HCT116 (cell line): ENCODE measurements around the gene OTOGL. TPM values are rescaled to one million over a fixed set of nuclear protein-coding genes. Genes with fewer than 3 reads are reported as not detected.

Experiments used
- ATAC-seq: fragments of 200-7000 bp; cut with Tn5 transposase; 2 replicates; pipeline ENCODE4 v1.9.1; 2020; ENCODE audit warnings: mild to moderate bottlenecking, moderate library complexity
- BruUV-seq: library from RNA; stranded (reverse); fragments of 400-500 nt; replicated peaks from 2 replicates; lab custom pipeline; 2021; lab: Mats Ljungman, UMichigan
- CTCF ChIA-PET: fragments of 300-600 bp; sonication (Branson Sonifier 250); formaldehyde crosslinking; loops from one replicate; lab custom pipeline; 2021; ENCODE audit warnings: antibody characterized with exemption; lab: Charles Lee
- POLR2A ChIA-PET: fragments of 300-600, 350-600 bp; sonication (Branson Sonifier 250); formaldehyde crosslinking; loops from one replicate; lab custom pipeline; 2021; ENCODE audit warnings: antibody characterized with exemption; lab: Charles Lee
- RAD21 ChIA-PET, 2 experiments: fragments of 300-600 bp; sonication (Branson Sonifier 250); formaldehyde crosslinking; loops; one replicate each; lab custom pipeline; 2023; ENCODE audit warnings: low total read pairs in 2 of 2; ENCODE audit not compliant: uncharacterized antibody in 2 of 2, unreplicated experiment in 2 of 2, low non-redundant PET in 1 of 2; lab: Charles Lee
- DNase-seq: peaks from one replicate; pipeline ENCODE4 v3.0.0-alpha.2; 2010; ENCODE audit warnings: low read depth, low spot score
- H2AFZ ChIP-seq: fragments of 200-600 bp; shearing (Covaris generic), sonication (generic); 2 replicates; pipeline ENCODE4 v1.6.1; 2017; ENCODE audit warnings: low read depth, mixed run types, mixed read lengths, antibody characterized with exemption, low read length; ENCODE audit not compliant: poor library complexity, severe bottlenecking
- H3K27ac ChIP-seq: 2 replicates; pipeline ENCODE4 v1.5.1; 2012; ENCODE audit warnings: low read depth, low read length
- H3K27me3 ChIP-seq: fragments of 200-600 bp; sonication (generic); 2 replicates; pipeline ENCODE4 v1.6.1; 2016; ENCODE audit warnings: mixed run types, low read length, mixed read lengths; ENCODE audit not compliant: insufficient read depth
- H3K36me3 ChIP-seq, 2 experiments: fragments of 200-500 bp in 1 of 2; fragments of 200-600 bp in 1 of 2; sonication (Bioruptor generic) in 1 of 2; sonication (generic) in 1 of 2; 2 replicates each; pipeline versions ENCODE4 v1.5.1 to v1.6.1; 2014 to 2016; ENCODE audit warnings: low read length in 2 of 2, inconsistent platforms in 1 of 2, mixed read lengths in 1 of 2, mixed run types in 1 of 2; ENCODE audit not compliant: insufficient read depth in 2 of 2, control insufficient read depth in 1 of 2
- H3K4me1 ChIP-seq, 2 experiments: fragments of 200-600 bp in 1 of 2; sonication (generic) in 1 of 2; 2 replicates each; pipeline versions ENCODE4 v1.5.1 to v1.6.1; 2012 to 2017; ENCODE audit warnings: low read length in 2 of 2, inconsistent platforms in 1 of 2, mild to moderate bottlenecking in 1 of 2, mixed read lengths in 1 of 2, mixed run types in 1 of 2, moderate library complexity in 1 of 2; ENCODE audit not compliant: insufficient read depth in 2 of 2, control insufficient read depth in 1 of 2
- H3K4me2 ChIP-seq: fragments of 200-600 bp; sonication (generic); 2 replicates; pipeline ENCODE4 v1.6.1; 2017; ENCODE audit warnings: mixed run types, low read length, mixed read lengths
- H3K4me3 ChIP-seq, 2 experiments: fragments of 200-600 bp in 1 of 2; sonication (generic) in 1 of 2; replicated peaks in 1 of 2; 2 replicates each; pipeline ENCODE4 v1.5.1; 2011 to 2016; ENCODE audit warnings: low read length in 2 of 2, control low read depth in 1 of 2, low read depth in 1 of 2, mild to moderate bottlenecking in 1 of 2, mixed read lengths in 1 of 2, mixed run types in 1 of 2
- H3K79me2 ChIP-seq: fragments of 200-600 bp; sonication (generic); 2 replicates; pipeline ENCODE4 v1.6.1; 2017; ENCODE audit warnings: mild to moderate bottlenecking, mixed run types, low read length, moderate library complexity, mixed read lengths; ENCODE audit not compliant: insufficient read depth
- H3K9ac ChIP-seq: fragments of 200-600 bp; sonication (generic); 2 replicates; pipeline ENCODE4 v1.6.1; 2016; ENCODE audit warnings: low read length, mixed read lengths
- H3K9me2 ChIP-seq: fragments of 200-600 bp; sonication (generic), shearing (Covaris generic); 2 replicates; pipeline ENCODE4 v1.6.1; 2017; ENCODE audit warnings: mixed run types, mild to moderate bottlenecking, moderate library complexity; ENCODE audit not compliant: insufficient read depth
- H3K9me3 ChIP-seq, 2 experiments: fragments of 200-500 bp in 1 of 2; fragments of 200-600 bp in 1 of 2; sonication (Bioruptor generic) in 1 of 2; sonication (generic) in 1 of 2; 2 replicates each; pipeline ENCODE4 v1.6.1; 2014 to 2017; ENCODE audit warnings: low read length in 2 of 2, mixed read lengths in 2 of 2, inconsistent platforms in 1 of 2, low read depth in 1 of 2, mild to moderate bottlenecking in 1 of 2, mixed run types in 1 of 2, moderate library complexity in 1 of 2; ENCODE audit not compliant: control insufficient read depth in 1 of 2, insufficient read depth in 1 of 2
- H4K20me1 ChIP-seq: fragments of 200-600 bp; sonication (generic), shearing (Covaris generic); 2 replicates; pipeline ENCODE4 v1.6.1; 2017; ENCODE audit warnings: mixed run types, mild to moderate bottlenecking, moderate library complexity; ENCODE audit not compliant: insufficient read depth
- CBX3 ChIP-seq: IDR thresholded peaks from 2 replicates; pipeline ENCODE4 v1.6.1; 2012; ENCODE audit warnings: low read depth
- CEBPB ChIP-seq: IDR thresholded peaks from 2 replicates; pipeline ENCODE4 v1.6.1; 2012; ENCODE audit warnings: low read depth
- EZH2phosphoT487 ChIP-seq: fragments of 200-600 bp; IDR thresholded peaks from 2 replicates; pipeline ENCODE4 v1.6.1; 2018; ENCODE audit warnings: antibody characterized with exemption, borderline replicate concordance
- FOSL1 ChIP-seq: IDR thresholded peaks from 2 replicates; pipeline ENCODE4 v1.6.1; 2012; ENCODE audit warnings: low read depth
- POLR2A ChIP-seq: IDR thresholded peaks from 2 replicates; pipeline ENCODE4 v1.7.0; 2011; ENCODE audit warnings: borderline replicate concordance; ENCODE audit not compliant: insufficient read depth, insufficient read length; ENCODE audit errors: extremely low read depth
- SIN3A ChIP-seq: IDR thresholded peaks from 2 replicates; pipeline ENCODE4 v1.6.1; 2012; ENCODE audit warnings: low read depth
- SP1 ChIP-seq: IDR thresholded peaks from 2 replicates; pipeline ENCODE4 v1.6.1; 2012; ENCODE audit warnings: low read depth
- SRF ChIP-seq: IDR thresholded peaks from 2 replicates; pipeline ENCODE4 v1.6.1; 2012; ENCODE audit warnings: low read depth
- intact Hi-C: fragments of 100-400 bp; cut with micrococcal nuclease; formaldehyde crosslinking; loops from 2 replicates; pipeline ENCODE4 v1.10.0; 2022
- total RNA-seq: library from RNA; stranded (reverse); gene quantifications from one replicate; pipeline ENCODE4 v1.2.1, GENCODE V29; 2021; ENCODE audit not compliant: unreplicated experiment
- TF ChIP-seq, protein P1 (sequence below): IDR thresholded peaks from 2 replicates; pipeline ENCODE4 v1.6.1; 2012; ENCODE audit warnings: low read depth
- TF ChIP-seq, protein P2 (sequence below): IDR thresholded peaks from 2 replicates; pipeline ENCODE4 v1.6.1; 2012
- TF ChIP-seq, protein P3 (sequence below), 3 experiments: fragments of 200-600 bp in 1 of 3; sonication (generic) in 1 of 3; IDR thresholded peaks in 2 of 3; conservative IDR thresholded peaks in 1 of 3; 2 replicates each; pipeline ENCODE4 v1.5.1; 2012 to 2017; ENCODE audit warnings: low read depth in 2 of 3, low read length in 2 of 3, antibody characterized with exemption in 1 of 3, borderline replicate concordance in 1 of 3, control low read depth in 1 of 3, mild to moderate bottlenecking in 1 of 3, mixed read lengths in 1 of 3, mixed run types in 1 of 3, moderate library complexity in 1 of 3; ENCODE audit not compliant: insufficient read depth in 1 of 3

The OTOGL gene
- total RNA-seq, 1 experiment from 2014 or later = not detected

DNA sequence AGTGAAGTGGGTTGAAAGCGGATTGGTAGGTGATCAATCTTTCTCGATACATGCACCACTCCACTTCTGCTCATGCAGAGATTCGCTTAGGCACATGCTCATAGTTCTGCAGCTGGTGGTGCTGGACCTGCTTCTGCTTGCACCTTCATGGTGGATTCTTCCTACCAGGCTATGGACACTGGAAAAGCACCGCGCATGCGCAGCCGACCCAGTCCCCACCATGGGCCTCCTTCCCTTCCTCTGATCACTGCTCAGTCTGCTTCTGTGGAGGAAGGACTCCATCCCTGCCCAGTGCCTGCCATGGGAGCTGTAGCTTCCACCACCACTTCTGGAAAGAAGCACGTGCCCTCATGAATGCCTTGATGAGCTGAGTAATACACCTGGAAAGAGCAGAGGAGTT lies 282.9 kb downstream of the OTOGL start:
- intact Hi-C loops = no loop called here
- Histone ChIP-seq H3K79me2 (no peaks in the 10 kb centered on the region), H3K36me3 (no peaks in the 10 kb centered on the region), H3K4me3 (no peak overlapping the region), H3K4me2 (no peak overlapping the region), H2AFZ (no peak overlapping the region)
- ATAC-seq = no peak
- ChIA-PET POLR2A (no interaction called here), CTCF (no interaction called here)
- TF ChIP-seq EZH2phosphoT487 (no peak), POLR2A (no peak), FOSL1 (no peak), SP1 (no peak), CEBPB (no peak), SRF (no peak), SIN3A (no peak), CBX3 (no peak)
- TF ChIP-seq, protein P1, sequence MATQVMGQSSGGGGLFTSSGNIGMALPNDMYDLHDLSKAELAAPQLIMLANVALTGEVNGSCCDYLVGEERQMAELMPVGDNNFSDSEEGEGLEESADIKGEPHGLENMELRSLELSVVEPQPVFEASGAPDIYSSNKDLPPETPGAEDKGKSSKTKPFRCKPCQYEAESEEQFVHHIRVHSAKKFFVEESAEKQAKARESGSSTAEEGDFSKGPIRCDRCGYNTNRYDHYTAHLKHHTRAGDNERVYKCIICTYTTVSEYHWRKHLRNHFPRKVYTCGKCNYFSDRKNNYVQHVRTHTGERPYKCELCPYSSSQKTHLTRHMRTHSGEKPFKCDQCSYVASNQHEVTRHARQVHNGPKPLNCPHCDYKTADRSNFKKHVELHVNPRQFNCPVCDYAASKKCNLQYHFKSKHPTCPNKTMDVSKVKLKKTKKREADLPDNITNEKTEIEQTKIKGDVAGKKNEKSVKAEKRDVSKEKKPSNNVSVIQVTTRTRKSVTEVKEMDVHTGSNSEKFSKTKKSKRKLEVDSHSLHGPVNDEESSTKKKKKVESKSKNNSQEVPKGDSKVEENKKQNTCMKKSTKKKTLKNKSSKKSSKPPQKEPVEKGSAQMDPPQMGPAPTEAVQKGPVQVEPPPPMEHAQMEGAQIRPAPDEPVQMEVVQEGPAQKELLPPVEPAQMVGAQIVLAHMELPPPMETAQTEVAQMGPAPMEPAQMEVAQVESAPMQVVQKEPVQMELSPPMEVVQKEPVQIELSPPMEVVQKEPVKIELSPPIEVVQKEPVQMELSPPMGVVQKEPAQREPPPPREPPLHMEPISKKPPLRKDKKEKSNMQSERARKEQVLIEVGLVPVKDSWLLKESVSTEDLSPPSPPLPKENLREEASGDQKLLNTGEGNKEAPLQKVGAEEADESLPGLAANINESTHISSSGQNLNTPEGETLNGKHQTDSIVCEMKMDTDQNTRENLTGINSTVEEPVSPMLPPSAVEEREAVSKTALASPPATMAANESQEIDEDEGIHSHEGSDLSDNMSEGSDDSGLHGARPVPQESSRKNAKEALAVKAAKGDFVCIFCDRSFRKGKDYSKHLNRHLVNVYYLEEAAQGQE = no peak
- TF ChIP-seq, protein P2, sequence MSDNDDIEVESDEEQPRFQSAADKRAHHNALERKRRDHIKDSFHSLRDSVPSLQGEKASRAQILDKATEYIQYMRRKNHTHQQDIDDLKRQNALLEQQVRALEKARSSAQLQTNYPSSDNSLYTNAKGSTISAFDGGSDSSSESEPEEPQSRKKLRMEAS = no peak
- TF ChIP-seq, protein P3, sequence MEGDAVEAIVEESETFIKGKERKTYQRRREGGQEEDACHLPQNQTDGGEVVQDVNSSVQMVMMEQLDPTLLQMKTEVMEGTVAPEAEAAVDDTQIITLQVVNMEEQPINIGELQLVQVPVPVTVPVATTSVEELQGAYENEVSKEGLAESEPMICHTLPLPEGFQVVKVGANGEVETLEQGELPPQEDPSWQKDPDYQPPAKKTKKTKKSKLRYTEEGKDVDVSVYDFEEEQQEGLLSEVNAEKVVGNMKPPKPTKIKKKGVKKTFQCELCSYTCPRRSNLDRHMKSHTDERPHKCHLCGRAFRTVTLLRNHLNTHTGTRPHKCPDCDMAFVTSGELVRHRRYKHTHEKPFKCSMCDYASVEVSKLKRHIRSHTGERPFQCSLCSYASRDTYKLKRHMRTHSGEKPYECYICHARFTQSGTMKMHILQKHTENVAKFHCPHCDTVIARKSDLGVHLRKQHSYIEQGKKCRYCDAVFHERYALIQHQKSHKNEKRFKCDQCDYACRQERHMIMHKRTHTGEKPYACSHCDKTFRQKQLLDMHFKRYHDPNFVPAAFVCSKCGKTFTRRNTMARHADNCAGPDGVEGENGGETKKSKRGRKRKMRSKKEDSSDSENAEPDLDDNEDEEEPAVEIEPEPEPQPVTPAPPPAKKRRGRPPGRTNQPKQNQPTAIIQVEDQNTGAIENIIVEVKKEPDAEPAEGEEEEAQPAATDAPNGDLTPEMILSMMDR (IDR thresholded peaks at IDR 0.05 in 2 of 3, conservative IDR thresholded peaks at IDR 0.05 in 1 of 3; ENCODE audit: borderline replicate concordance in 1 of 3, insufficient read depth in 1 of 3, low read depth in 2 of 3, low read length in 2 of 3) = no peak
- TF ChIP-seq, all 23 proteins: peak for 0
- no peaks in the 10 kb centered on the region for H4K20me1 ChIP-seq
- H3K9ac ChIP-seq = no peak overlapping the region
- no peaks in the 10 kb centered on the region for H3K9me2 ChIP-seq
- H3K9me3 ChIP-seq = no peaks in the 10 kb centered on the region
- RAD21 ChIA-PET = no interaction called here
- H3K27me3 ChIP-seq = no peaks in the 10 kb centered on the region
- BruUV-seq = no TSS peak
- no peaks in the 10 kb centered on the region for H3K4me1 ChIP-seq
- DNase-seq = no peak
- H3K27ac ChIP-seq = no peak overlapping the region
